Right renal pelvis (tissue), 4 donors: ENCODE results near the gene RTEL1. TPM values are rescaled to one million over a fixed set of nuclear protein-coding genes. Genes with fewer than 3 reads are reported as not detected.

Experiments used
- DNase-seq, 4 donors: peaks; one replicate each; pipeline ENCODE4 v3.0.0-alpha.2; 2013; ENCODE audit warnings: low read depth in 4 of 4, low spot score in 3 of 4, missing footprints in 1 of 4
- polyA plus RNA-seq, 4 donors: library from polyadenylated mRNA; unstranded; fragments of 120-200 nt; gene quantifications; one replicate each; pipeline ENCODE4 v1.2.1, GENCODE V29; 2013; ENCODE audit not compliant: insufficient read length in 4 of 4

RTEL1 gene
- polyA plus RNA-seq, 4 donors: 15.8 to 18.2 (median 17.6) TPM

GRCh38 chr20:63688228-63689045, 30.3 kb downstream of the RTEL1 start:
- DNase-seq: no peak

GRCh38 chr20:63689046-63690002, 31.2 kb downstream of the RTEL1 start:
- no peak for DNase-seq

- DNase-seq: no peak
Measured at GRCh38 chr20:63690003-63690897, 32.1 kb downstream of the RTEL1 start.

GRCh38 chr20:63690898-63691710, 33.0 kb downstream of the RTEL1 start:
- DNase-seq: no peak

GRCh38 chr20:63691711-63692435, 33.8 kb downstream of the RTEL1 start:
- DNase-seq: no peak

- no peak for DNase-seq
Measured at GRCh38 chr20:63692436-63693082, 34.4 kb downstream of the RTEL1 start.

GRCh38 chr20:63693083-63693732, 35.1 kb downstream of the RTEL1 start:
- DNase-seq: no peak

- no peak for DNase-seq
Measured at GRCh38 chr20:63693733-63694583, 35.8 kb downstream of the RTEL1 start.

- DNase-seq: no peak
Measured at GRCh38 chr20:63694584-63695423, 36.7 kb downstream of the RTEL1 start.

GRCh38 chr20:63695424-63696305, 37.6 kb downstream of the RTEL1 start:
- no peak for DNase-seq

GRCh38 chr20:63696306-63696627, 38.2 kb downstream of the RTEL1 start:
- peak in 1 of 4 donors; percentile 30 for DNase-seq

- DNase-seq: no peak
Measured at GRCh38 chr20:63696628-63697356, 38.7 kb downstream of the RTEL1 start, which contains the start of gene TNFRSF6B. Gene TNFRSF6B, plus strand, starts transcription at chr20:63696652. Its CDS starts 116 bp downstream, at chr20:63696768.

GRCh38 chr20:63697357-63697867, 39.3 kb downstream of the RTEL1 start:
- DNase-seq: no peak

- no peak for DNase-seq
Measured at GRCh38 chr20:63697868-63698545, 39.9 kb downstream of the RTEL1 start.
